HepG2 (cell line): ENCODE results near the gene TBX6. TPM values are rescaled to one million over a fixed set of nuclear protein-coding genes. Genes with fewer than 3 reads are reported as not detected.

ENCODE experiments used
- AKNA ChIP-seq: sonication (generic); formaldehyde crosslinking; IDR thresholded peaks from 2 replicates; pipeline ENCODE4 v1.4.0; 2020; ENCODE audit warnings: missing genetic modification reagents, borderline replicate concordance
- CREB3 ChIP-seq: sonication (generic); formaldehyde crosslinking; IDR thresholded peaks from 2 replicates; pipeline ENCODE4 v1.5.0; 2020; ENCODE audit warnings: missing genetic modification reagents
- DNMT1 ChIP-seq: sonication (generic); formaldehyde crosslinking; IDR thresholded peaks from 2 replicates; pipeline ENCODE4 v1.5.1; 2020; ENCODE audit warnings: mild to moderate bottlenecking, missing genetic modification reagents
- EHMT2 ChIP-seq: fragments of 200-600 bp; sonication (generic); IDR thresholded peaks from 2 replicates; pipeline ENCODE4 v1.7.0; 2017; ENCODE audit warnings: antibody characterized with exemption, low read depth, low read length, borderline replicate concordance
- FUBP1 ChIP-seq: sonication (generic); formaldehyde crosslinking; IDR thresholded peaks from 2 replicates; pipeline ENCODE4 v1.5.1; 2020; ENCODE audit warnings: missing genetic modification reagents, mild to moderate bottlenecking, borderline replicate concordance
- HMGXB4 ChIP-seq, 2 experiments: sonication (generic) in 1 of 2; formaldehyde crosslinking in 1 of 2; IDR thresholded peaks; 2 replicates each; pipeline versions ENCODE4 v1.4.0 to v1.6.1; 2018 to 2020; ENCODE audit warnings: missing genetic modification reagents in 2 of 2, borderline replicate concordance in 1 of 2, low read depth in 1 of 2, mild to moderate bottlenecking in 1 of 2, missing biosample characterization in 1 of 2
- NFRKB ChIP-seq: fragments of 450-650 bp; IDR thresholded peaks from 2 replicates; pipeline ENCODE4 v1.6.1; 2017
- ZFP37 ChIP-seq: sonication (generic); formaldehyde crosslinking; IDR thresholded peaks from 2 replicates; pipeline ENCODE4 v1.4.0; 2020; ENCODE audit warnings: missing genetic modification reagents, borderline replicate concordance
- ZFP62 ChIP-seq: sonication (generic); formaldehyde crosslinking; IDR thresholded peaks from 2 replicates; pipeline ENCODE4 v1.4.0; 2020; ENCODE audit warnings: missing genetic modification reagents
- ZIK1 ChIP-seq: sonication (generic); formaldehyde crosslinking; IDR thresholded peaks from 2 replicates; pipeline ENCODE4 v1.5.0; 2020; ENCODE audit warnings: mild to moderate bottlenecking, low read depth, missing genetic modification reagents, borderline replicate concordance
- ZMAT3 ChIP-seq: sonication (generic); formaldehyde crosslinking; conservative IDR thresholded peaks from 2 replicates; pipeline ENCODE4 v1.7.0; 2021; ENCODE audit warnings: missing genetic modification reagents
- ZNF143 ChIP-seq: sonication (generic); formaldehyde crosslinking; IDR thresholded peaks from 2 replicates; pipeline ENCODE4 v1.4.0; 2020; ENCODE audit warnings: missing genetic modification reagents
- ZNF354B ChIP-seq: sonication (generic); formaldehyde crosslinking; IDR thresholded peaks from 2 replicates; pipeline ENCODE4 v1.8.0; 2022; ENCODE audit warnings: mild to moderate bottlenecking, missing genetic modification reagents
- ZNF362 ChIP-seq: sonication (generic); formaldehyde crosslinking; IDR thresholded peaks from 2 replicates; pipeline ENCODE4 v1.4.0; 2020; ENCODE audit warnings: missing genetic modification reagents, mild to moderate bottlenecking, borderline replicate concordance
- ZNF451 ChIP-seq: sonication (generic); formaldehyde crosslinking; IDR thresholded peaks from 2 replicates; pipeline ENCODE4 v1.5.0; 2020; ENCODE audit warnings: mild to moderate bottlenecking, missing genetic modification reagents
- ZNF550 ChIP-seq: sonication (generic); formaldehyde crosslinking; IDR thresholded peaks from 2 replicates; pipeline ENCODE4 v1.4.0; 2020; ENCODE audit warnings: mild to moderate bottlenecking, missing genetic modification reagents, borderline replicate concordance
- ZNF569 ChIP-seq: sonication (generic); formaldehyde crosslinking; IDR thresholded peaks from 2 replicates; pipeline ENCODE4 v1.5.0; 2020; ENCODE audit warnings: mild to moderate bottlenecking, missing genetic modification reagents, moderate library complexity, borderline replicate concordance
- polyA plus RNA-seq, 8 experiments: library from polyadenylated mRNA; depleted of rRNA in 3 of 8; stranded (reverse) in 7 of 8; unstranded in 1 of 8; fragments of >200 nt; fragmentation: Illumina TruSeq in 4 of 8; extraction: Trizol in 4 of 8; gene quantifications; 2 replicates each; pipeline versions ENCODE4 v1.2.1 to v1.2.3, GENCODE V29; 2011 to 2016; ENCODE audit warnings: low read depth in 4 of 8, missing spikeins in 1 of 8, mixed read lengths in 1 of 8; ENCODE audit not compliant: insufficient read depth in 1 of 8
- total RNA-seq, 5 experiments: library from RNA; depleted of rRNA; stranded (reverse); fragments of >200 nt; fragmentation: Illumina TruSeq; extraction: Trizol; gene quantifications; 2 replicates each; pipeline ENCODE4 v1.2.3, GENCODE V29; 2016; ENCODE audit warnings: low read depth in 1 of 5

Gene TBX6
- total and polyA plus RNA-seq, 2 of the 13 experiments (the other 11 are each of a cell fraction or from before 2014, with no cell fraction given), result 0.24 to 0.42 TPM

- TF ChIP-seq AKNA (CRISPR knock-in tag) (peak; percentile 74; the same call in 1 of the 2 replicates), ZNF451 (CRISPR knock-in tag) (peak; percentile 98), ZIK1 (CRISPR knock-in tag) (peak; percentile 97), FUBP1 (CRISPR knock-in tag) (no peak), ZFP37 (CRISPR knock-in tag) (peak; percentile 93), CREB3 (CRISPR knock-in tag) (no peak), ZNF550 (CRISPR knock-in tag) (no peak), HMGXB4 (CRISPR knock-in tag; IDR thresholded peaks at IDR 0.05; ENCODE audit: borderline replicate concordance in 1 of 2, low read depth in 1 of 2) (peak; percentile 74 to 91), ZNF362 (CRISPR knock-in tag) (peak; percentile 66; the same call in 1 of the 2 replicates), EHMT2 (no peak), DNMT1 (peak; percentile 79; the same call in 1 of the 2 replicates), ZNF354B (0 out of 2 replicates have a peak, but pooled peaks have one; percentile 81), ZNF143 (peak; percentile 58; the same call in 1 of the 2 replicates), NFRKB (no peak), ZNF569 (CRISPR knock-in tag) (no peak), ZFP62 (CRISPR knock-in tag) (no peak), ZMAT3 (CRISPR knock-in tag) (peak; percentile 74; the same call in 1 of the 2 replicates)
Measured at GRCh38 chr16:30052671-30053372, 38.9 kb downstream of the TBX6 start (continued).
